Endodermal cell (in vitro differentiated cells): Measurements from ENCODE around the gene FAM228A. TPM values are rescaled to one million over a fixed set of nuclear protein-coding genes. Genes with fewer than 3 reads are reported as not detected.

Source experiments
- DNase-seq: peaks from one replicate; pipeline ENCODE4 v3.0.0-alpha.2; 2017
- H3K27ac ChIP-seq: 2 replicates; pipeline ENCODE4 v1.5.1; 2013; ENCODE audit warnings: mild to moderate bottlenecking, low read depth, low read length, moderate library complexity
- H3K27me3 ChIP-seq: 2 replicates; pipeline ENCODE4 v1.6.1; 2013; ENCODE audit warnings: mild to moderate bottlenecking, low read length, moderate library complexity; ENCODE audit not compliant: insufficient read depth, control insufficient read depth, poor library complexity, severe bottlenecking
- H3K36me3 ChIP-seq: 2 replicates; pipeline ENCODE4 v1.7.0; 2013; ENCODE audit warnings: mild to moderate bottlenecking, low read length, moderate library complexity; ENCODE audit not compliant: control insufficient read depth, insufficient read depth
- H3K4me1 ChIP-seq: one replicate; pipeline ENCODE4 v1.7.0; 2013; ENCODE audit warnings: low read length; ENCODE audit not compliant: control insufficient read depth, insufficient read depth
- H3K4me3 ChIP-seq: 2 replicates; pipeline ENCODE4 v1.5.1; 2013; ENCODE audit warnings: mild to moderate bottlenecking, low read length, moderate library complexity
- H3K9ac ChIP-seq: 2 replicates; pipeline ENCODE4 v1.6.1; 2013; ENCODE audit warnings: mild to moderate bottlenecking, low read length, moderate library complexity; ENCODE audit not compliant: poor library complexity, severe bottlenecking; ENCODE audit errors: extremely low read depth
- H3K9me3 ChIP-seq: 2 replicates; pipeline ENCODE4 v1.6.1; 2013; ENCODE audit warnings: mild to moderate bottlenecking, low read length, moderate library complexity; ENCODE audit not compliant: control insufficient read depth
- H3K27ac Mint-ChIP-seq: 2 replicates; pipeline ENCODE4 v1.8.0; 2020; ENCODE audit warnings: mixed read lengths
- H3K27me3 Mint-ChIP-seq: 2 replicates; pipeline ENCODE4 v1.8.0; 2021; ENCODE audit warnings: mild to moderate bottlenecking, mixed read lengths; ENCODE audit not compliant: insufficient read depth
- H3K36me3 Mint-ChIP-seq: 2 replicates; pipeline ENCODE4 v1.8.0; 2020; ENCODE audit warnings: low read depth, mixed read lengths
- H3K4me1 Mint-ChIP-seq: 2 replicates; pipeline ENCODE4 v1.8.0; 2020; ENCODE audit warnings: mixed read lengths
- H3K4me3 Mint-ChIP-seq: 2 replicates; pipeline ENCODE4 v1.8.0; 2020; ENCODE audit warnings: mild to moderate bottlenecking, moderate library complexity, mixed read lengths
- H3K9me3 Mint-ChIP-seq: 2 replicates; pipeline ENCODE4 v1.8.0; 2020; ENCODE audit warnings: mild to moderate bottlenecking, mixed read lengths
- WGBS, 2 experiments: methylation state at CpG; one replicate each; pipeline versions ENCODE4 v1.1.5 to v1.1.7; 2013; ENCODE audit warnings: missing lambda C conversion rate in 2 of 2, mixed read lengths in 1 of 2; ENCODE audit not compliant: insufficient coverage in 1 of 2, insufficient read length in 1 of 2; 5-methylcytosine and 5-hydroxymethylcytosine counted together
- total RNA-seq, 2 donors: library from RNA; stranded (reverse); fragmentation: NEBNext Ultra II Directional in 1 of 2; extraction: Animal tissue kit (Norgen Biotek cat#: 25700) in 1 of 2; gene quantifications; 2 replicates in 1 of 2; 3 replicates in 1 of 2; pipeline ENCODE4 v1.2.1, GENCODE V29; 2021
- TF ChIP-seq, protein P1 (sequence below): fragments of 200-600 bp; sonication (generic); conservative IDR thresholded peaks from 2 replicates; pipeline ENCODE4 v1.5.0; 2021; ENCODE audit warnings: antibody characterized with exemption, mild to moderate bottlenecking

Gene FAM228A
- total RNA-seq, 2 donors from 2014 or later: 0.53 TPM; not detected in 1

DNA sequence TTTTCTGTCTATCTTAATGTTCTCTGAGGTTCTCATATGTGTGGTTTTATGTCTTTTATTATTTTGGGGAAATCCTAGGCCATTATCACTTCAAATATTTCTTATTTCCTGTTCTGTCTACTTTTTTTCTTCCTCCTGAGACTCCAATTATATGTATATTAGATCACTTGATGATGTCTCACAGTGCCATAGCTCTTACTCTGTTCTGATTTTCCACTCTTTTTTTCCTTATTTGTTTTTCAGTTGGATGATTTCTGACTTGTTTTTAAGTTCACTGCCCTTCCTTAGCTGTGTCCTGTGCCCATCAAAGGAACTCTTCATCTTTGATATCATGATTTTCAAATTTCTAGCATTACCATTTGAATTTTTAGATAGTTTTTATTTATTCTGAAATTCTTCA, 27.5 kb upstream of the FAM228A start:
- Mint-ChIP-seq H3K36me3 (peaks cover 53% of the 10 kb centered on the region), H3K27ac (no peak overlapping the region), H3K9me3 (peaks cover 19% of the 10 kb centered on the region), H3K4me3 (no peak overlapping the region), H3K4me1 (no peaks in the 10 kb centered on the region), H3K27me3 (no peaks in the 10 kb centered on the region)
- H3K4me3 ChIP-seq: no peak overlapping the region
- H3K36me3 ChIP-seq: no peaks in the 10 kb centered on the region
- H3K9ac ChIP-seq: no peak overlapping the region
- TF ChIP-seq, protein P1, sequence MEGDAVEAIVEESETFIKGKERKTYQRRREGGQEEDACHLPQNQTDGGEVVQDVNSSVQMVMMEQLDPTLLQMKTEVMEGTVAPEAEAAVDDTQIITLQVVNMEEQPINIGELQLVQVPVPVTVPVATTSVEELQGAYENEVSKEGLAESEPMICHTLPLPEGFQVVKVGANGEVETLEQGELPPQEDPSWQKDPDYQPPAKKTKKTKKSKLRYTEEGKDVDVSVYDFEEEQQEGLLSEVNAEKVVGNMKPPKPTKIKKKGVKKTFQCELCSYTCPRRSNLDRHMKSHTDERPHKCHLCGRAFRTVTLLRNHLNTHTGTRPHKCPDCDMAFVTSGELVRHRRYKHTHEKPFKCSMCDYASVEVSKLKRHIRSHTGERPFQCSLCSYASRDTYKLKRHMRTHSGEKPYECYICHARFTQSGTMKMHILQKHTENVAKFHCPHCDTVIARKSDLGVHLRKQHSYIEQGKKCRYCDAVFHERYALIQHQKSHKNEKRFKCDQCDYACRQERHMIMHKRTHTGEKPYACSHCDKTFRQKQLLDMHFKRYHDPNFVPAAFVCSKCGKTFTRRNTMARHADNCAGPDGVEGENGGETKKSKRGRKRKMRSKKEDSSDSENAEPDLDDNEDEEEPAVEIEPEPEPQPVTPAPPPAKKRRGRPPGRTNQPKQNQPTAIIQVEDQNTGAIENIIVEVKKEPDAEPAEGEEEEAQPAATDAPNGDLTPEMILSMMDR: no peak
- H3K27me3 ChIP-seq: no peaks in the 10 kb centered on the region
- no peak for DNase-seq
- peaks cover 19% of the 10 kb centered on the region for H3K9me3 ChIP-seq
- no peaks in the 10 kb centered on the region for H3K4me1 ChIP-seq
- H3K27ac ChIP-seq: no peak overlapping the region

GRCh38 chr2:24152413-24153197, 22.2 kb upstream of the FAM228A start:
- no peak overlapping the region for H3K27ac Mint-ChIP-seq
- TF ChIP-seq, protein P1: no peak

GRCh38 chr2:24153478-24153877, 21.4 kb upstream of the FAM228A start:
- no peaks in the 10 kb centered on the region for H3K27me3 ChIP-seq
- no peaks in the 10 kb centered on the region for H3K4me1 ChIP-seq
- no peaks in the 10 kb centered on the region for H3K9me3 ChIP-seq
- H3K27ac ChIP-seq: no peak overlapping the region
- DNase-seq: no peak
- no peaks in the 10 kb centered on the region for H3K36me3 ChIP-seq
- Mint-ChIP-seq H3K4me1 (no peaks in the 10 kb centered on the region), H3K27ac (no peak overlapping the region), H3K36me3 (peaks cover 20% of the 10 kb centered on the region), H3K27me3 (no peaks in the 10 kb centered on the region), H3K4me3 (no peak overlapping the region), H3K9me3 (peaks cover 3% of the 10 kb centered on the region)
- no peak overlapping the region for H3K9ac ChIP-seq
- TF ChIP-seq, protein P1: no peak
- 91 to 93% methylated on average over 4 of the region's 4 CpGs for WGBS, 2 experiments
- H3K4me3 ChIP-seq: no peak overlapping the region

More at GRCh38 chr2:24152413-24153197, 22.2 kb upstream of the FAM228A start:
- Histone ChIP-seq H3K27ac (no peak overlapping the region), H3K4me1 (no peaks in the 10 kb centered on the region), H3K9ac (no peak overlapping the region), H3K4me3 (no peak overlapping the region), H3K36me3 (no peaks in the 10 kb centered on the region), H3K9me3 (peaks cover 8% of the 10 kb centered on the region), H3K27me3 (no peaks in the 10 kb centered on the region)
- no peaks in the 10 kb centered on the region for H3K4me1 Mint-ChIP-seq
- peaks cover 26% of the 10 kb centered on the region for H3K36me3 Mint-ChIP-seq
- no peak for DNase-seq
- H3K4me3 Mint-ChIP-seq: no peak overlapping the region
- 90 to 97% methylated on average over 5 of the region's 5 CpGs for WGBS, 2 experiments
- H3K27me3 Mint-ChIP-seq: no peaks in the 10 kb centered on the region
- H3K9me3 Mint-ChIP-seq: peaks cover 9% of the 10 kb centered on the region
